GM12878 (cell line): Measurements from ENCODE around the gene PELI2. TPM values are rescaled to one million over a fixed set of nuclear protein-coding genes. Genes with fewer than 3 reads are reported as not detected.

Experiments used
- ATAC-seq: fragments of 200-7000 bp; cut with Tn5 transposase; 3 replicates; pipeline ENCODE4 v1.9.1; 2020; ENCODE audit warnings: mild to moderate bottlenecking, moderate library complexity
- BruUV-seq: library from RNA; stranded (reverse); fragments of 400-500 nt; replicated peaks from 2 replicates; lab custom pipeline; 2021; lab: Mats Ljungman, UMichigan
- CTCF ChIA-PET: fragments of 300-600 bp; sonication (Branson Sonifier 250); formaldehyde crosslinking; extraction: SDS; loops from one replicate; lab custom pipeline; 2021; ENCODE audit warnings: inconsistent platforms; lab: Yijun Ruan, JAX
- POLR2A ChIA-PET: fragments of 350-600 bp; formaldehyde crosslinking; extraction: SDS; loops from one replicate; lab custom pipeline; 2021; ENCODE audit warnings: inconsistent platforms; lab: Charles Lee
- RAD21 ChIA-PET: fragments of 300-600 bp; sonication (Branson Sonifier 250); formaldehyde crosslinking; loops from one replicate; lab custom pipeline; 2023; ENCODE audit warnings: antibody characterized with exemption; ENCODE audit not compliant: unreplicated experiment; lab: Charles Lee
- SMC1A ChIA-PET: fragments of 300-600 bp; sonication (Branson Sonifier 250); formaldehyde crosslinking; loops from one replicate; lab custom pipeline; 2023; ENCODE audit not compliant: unreplicated experiment, uncharacterized antibody; lab: Charles Lee
- DNase-seq: peaks from one replicate; pipeline ENCODE4 v3.0.0-alpha.2; 2011; ENCODE audit warnings: low read depth, low spot score
- FAIRE-seq: peaks from 3 replicates; lab custom pipeline; 2011; peaks lifted over from hg19 to GRCh38; lab: Jason Lieb, UNC
- H2AFZ ChIP-seq: 2 replicates; pipeline ENCODE4 v1.6.0; 2011; ENCODE audit warnings: low read depth, low read length, control low read depth; ENCODE audit not compliant: control insufficient read depth
- H3K27ac ChIP-seq: 2 replicates; pipeline ENCODE4 v1.5.1; 2011; ENCODE audit warnings: control low read depth; ENCODE audit not compliant: control insufficient read depth, insufficient read depth
- H3K27me3 ChIP-seq, 2 experiments: replicated peaks in 1 of 2; 2 replicates each; pipeline versions ENCODE4 v1.6.0 to v1.6.1; 2011; ENCODE audit warnings: low read length in 1 of 2; ENCODE audit not compliant: control insufficient read depth in 2 of 2, insufficient read depth in 2 of 2
- H3K36me3 ChIP-seq, 2 experiments: 2 replicates each; pipeline ENCODE4 v1.5.1; 2011; ENCODE audit warnings: low read length in 1 of 2; ENCODE audit not compliant: control insufficient read depth in 2 of 2, insufficient read depth in 2 of 2
- H3K4me1 ChIP-seq: 2 replicates; pipeline ENCODE4 v1.6.1; 2011; ENCODE audit warnings: mild to moderate bottlenecking, low read length, moderate library complexity, mixed read lengths; ENCODE audit not compliant: control insufficient read depth, insufficient read depth
- H3K4me2 ChIP-seq: 2 replicates; pipeline ENCODE4 v1.6.0; 2011; ENCODE audit warnings: control low read depth; ENCODE audit not compliant: control insufficient read depth, insufficient read depth
- H3K4me3 ChIP-seq: fragments of 200-600 bp; sonication (generic); 2 replicates; pipeline ENCODE4 v1.5.1; 2016
- H3K79me2 ChIP-seq: 2 replicates; pipeline ENCODE4 v1.6.0; 2011; ENCODE audit warnings: low read length; ENCODE audit not compliant: control insufficient read depth, insufficient read depth
- H3K9ac ChIP-seq: 2 replicates; pipeline ENCODE4 v1.8.0; 2011; ENCODE audit warnings: low read length, control low read depth, mixed read lengths; ENCODE audit not compliant: control insufficient read depth, insufficient read depth
- H3K9me3 ChIP-seq: replicated peaks from 3 replicates; pipeline ENCODE4 v1.5.1; 2011; ENCODE audit warnings: mild to moderate bottlenecking, low read length; ENCODE audit not compliant: control insufficient read depth, insufficient read depth
- H4K20me1 ChIP-seq: 2 replicates; pipeline ENCODE4 v1.6.0; 2011; ENCODE audit not compliant: control insufficient read depth, insufficient read depth
- CHD2 ChIP-seq: IDR thresholded peaks from 2 replicates; pipeline ENCODE4 v1.6.1; 2011; ENCODE audit warnings: low read depth, low read length, improper control_type of control experiment, borderline replicate concordance
- CUX1 ChIP-seq: IDR thresholded peaks from 2 replicates; pipeline ENCODE4 v1.6.1; 2012; ENCODE audit warnings: improper control_type of control experiment, low read depth, low read length; ENCODE audit not compliant: insufficient replicate concordance
- YY1 ChIP-seq: IDR thresholded peaks from 2 replicates; pipeline ENCODE4 v1.6.1; 2011; ENCODE audit warnings: low read depth, mild to moderate bottlenecking, low read length
- WGBS: methylation state at CpG from one replicate; pipeline ENCODE4 v1.1.6; 2016; ENCODE audit warnings: low lambda C conversion rate; ENCODE audit not compliant: insufficient replicate concordance, insufficient coverage; ENCODE audit errors: missing lambda C conversion rate; 5-methylcytosine and 5-hydroxymethylcytosine counted together
- in situ Hi-C: fragments of 300-500 bp; cut with MboI; formaldehyde crosslinking; loops from 9 replicates; pipeline ENCODE4 v1.14.3; 2018; ENCODE audit warnings: mixed read lengths
- intact Hi-C: fragments of 100-400 bp; cut with micrococcal nuclease; formaldehyde crosslinking; loops from one replicate; pipeline ENCODE4 v1.14.2; 2022; ENCODE audit not compliant: unreplicated experiment
- polyA plus RNA-seq, 11 experiments: library from polyadenylated mRNA; depleted of rRNA in 4 of 11; unstranded in 6 of 11; stranded (reverse) in 5 of 11; fragments of >200 nt; fragmentation: Nextera tagmentation in 4 of 11; fragmentation: Illumina TruSeq in 1 of 11; extraction: Ambion mirVana in 4 of 11; extraction: Trizol in 1 of 11; gene quantifications; 1 replicate in 1 of 11; 2 replicates in 10 of 11; pipeline versions ENCODE4 v1.2.1 to v1.2.3, GENCODE V29; 2011 to 2016; ENCODE audit warnings: inconsistent platforms in 2 of 11, missing spikeins in 2 of 11, low read depth in 1 of 11
- total RNA-seq, 4 experiments: library from RNA; depleted of rRNA in 3 of 4; stranded (reverse); fragments of >200 nt in 3 of 4; fragmentation: Illumina TruSeq in 1 of 4; extraction: Trizol in 1 of 4; gene quantifications; 2 replicates each; pipeline versions ENCODE4 v1.2.1 to v1.2.3, GENCODE V29; 2013 to 2021

Gene PELI2
- total and polyA plus RNA-seq, 10 of the 15 experiments (the other 5 are each of a cell fraction or from before 2014, with no cell fraction given) = under 0.01 to 0.10 (median 0.01) TPM; not detected in 3

- CTCF ChIA-PET = no interaction called here
- no peak overlapping the region for H2AFZ ChIP-seq
- in situ Hi-C loops = loop anchor here (10.0 kb wide), 1 partner anchor 615 kb away; no protein-coding TSS in a partner anchor
- FAIRE-seq (no peak), DNase-seq (no peak), ATAC-seq (no peak)
- no peaks in the 10 kb centered on the region for H3K36me3 ChIP-seq
- no peak overlapping the region for H3K4me2 ChIP-seq
- no peak overlapping the region for H3K4me3 ChIP-seq
- intact Hi-C loops = loop anchor here (10.0 kb wide), 1 partner anchor 485 kb away; no protein-coding TSS in a partner anchor
- WGBS = 0% methylated on average over 1 of the region's 1 CpG
- POLR2A ChIA-PET = no interaction called here
- H3K9ac ChIP-seq = no peak overlapping the region
- no peaks in the 10 kb centered on the region for H4K20me1 ChIP-seq
- RAD21 ChIA-PET = no interaction called here
- H3K4me1 ChIP-seq = no peaks in the 10 kb centered on the region
- BruUV-seq = no TSS peak
- SMC1A ChIA-PET = no interaction called here
- H3K9me3 ChIP-seq = no peaks in the 10 kb centered on the region
- no peaks in the 10 kb centered on the region for H3K79me2 ChIP-seq
- no peak overlapping the region for H3K27ac ChIP-seq
- no peaks in the 10 kb centered on the region; a peak in 1 of 4 replicates for H3K27me3 ChIP-seq
- TF ChIP-seq YY1 = no peak
- TF ChIP-seq CUX1 = no peak
- TF ChIP-seq CHD2 = no peak
These were observed 231.7 kb downstream of the PELI2 start for GRCh38 chr14:56349960-56350359.
